GM18505 (cell line): ENCODE data around the gene NTNG2.

Experiments
- ATAC-seq: cut with Tn5 transposase; IDR thresholded peaks from one replicate; pipeline ENCODE4 v1.9.1; 2021; ENCODE audit not compliant: unreplicated experiment
- POLR2A ChIP-seq: IDR thresholded peaks from 4 replicates; pipeline ENCODE4 v1.6.1; 2011; ENCODE audit warnings: borderline replicate concordance; ENCODE audit not compliant: insufficient read depth, insufficient read length; ENCODE audit errors: extremely low read depth

NTNG2 gene

GRCh38 chr9:132154863-132155567, 6.8 kb upstream of the NTNG2 start:
- no peak for TF ChIP-seq POLR2A
- ATAC-seq: no peak

GRCh38 chr9:132155568-132155895, 6.3 kb upstream of the NTNG2 start:
- no peak for TF ChIP-seq POLR2A
- ATAC-seq: no peak

- no peak for TF ChIP-seq POLR2A
- no peak for ATAC-seq
Measured at GRCh38 chr9:132156262-132156661, 5.6 kb upstream of the NTNG2 start.

- ATAC-seq: no peak
- no peak for TF ChIP-seq POLR2A
Measured at GRCh38 chr9:132157347-132158116, 4.3 kb upstream of the NTNG2 start.

DNA sequence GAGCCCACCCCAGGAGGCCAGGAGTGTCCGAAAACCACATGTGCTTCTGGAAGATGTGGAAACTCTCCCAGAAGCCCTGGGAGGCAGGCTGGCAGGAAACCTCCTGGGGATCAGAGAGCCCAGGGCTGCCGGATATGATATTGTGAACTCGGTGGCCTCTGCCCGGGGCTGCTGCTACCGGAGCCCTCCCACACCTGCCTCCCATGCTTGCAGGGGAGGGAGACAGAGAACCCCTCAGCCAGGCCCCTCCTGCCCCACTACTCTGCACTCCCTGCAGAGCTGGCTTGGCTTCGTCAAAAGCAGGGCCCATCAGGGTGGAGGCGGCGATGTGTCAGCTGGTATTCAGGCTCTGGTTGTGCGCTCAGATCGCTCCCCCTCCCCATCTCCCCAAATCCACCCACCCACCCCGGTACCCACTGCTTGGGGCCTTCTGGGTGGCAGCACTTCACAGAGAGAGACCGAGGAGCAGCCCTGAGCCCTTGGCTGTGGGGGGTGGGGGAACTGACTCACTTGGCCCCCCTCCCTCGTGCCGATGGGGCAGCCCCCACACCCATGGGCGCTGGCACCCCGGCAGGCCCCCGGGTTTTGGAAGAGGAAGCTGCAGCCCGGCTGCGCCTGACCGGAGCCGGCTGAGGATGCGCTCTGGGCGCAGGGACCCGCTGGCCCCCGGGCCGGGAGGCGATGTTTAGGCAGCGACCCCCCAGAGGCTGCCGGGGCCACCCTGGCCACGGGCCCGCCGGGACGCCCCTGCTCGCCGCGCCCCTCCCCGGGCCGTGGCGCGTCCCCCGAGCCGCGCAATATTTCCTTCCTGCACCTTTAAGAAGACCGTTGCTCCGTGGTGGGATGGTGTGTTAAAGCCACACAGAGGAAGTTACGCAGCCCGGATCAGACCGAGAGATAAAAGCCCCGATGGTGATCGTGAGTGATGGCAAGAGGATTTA, 786 bp upstream of the NTNG2 start:
- no peak for TF ChIP-seq POLR2A
- ATAC-seq: no peak

- TF ChIP-seq POLR2A: no peak
- no peak for ATAC-seq
Measured at GRCh38 chr9:132162764-132163456, 1.1 kb downstream of the NTNG2 start.

DNA sequence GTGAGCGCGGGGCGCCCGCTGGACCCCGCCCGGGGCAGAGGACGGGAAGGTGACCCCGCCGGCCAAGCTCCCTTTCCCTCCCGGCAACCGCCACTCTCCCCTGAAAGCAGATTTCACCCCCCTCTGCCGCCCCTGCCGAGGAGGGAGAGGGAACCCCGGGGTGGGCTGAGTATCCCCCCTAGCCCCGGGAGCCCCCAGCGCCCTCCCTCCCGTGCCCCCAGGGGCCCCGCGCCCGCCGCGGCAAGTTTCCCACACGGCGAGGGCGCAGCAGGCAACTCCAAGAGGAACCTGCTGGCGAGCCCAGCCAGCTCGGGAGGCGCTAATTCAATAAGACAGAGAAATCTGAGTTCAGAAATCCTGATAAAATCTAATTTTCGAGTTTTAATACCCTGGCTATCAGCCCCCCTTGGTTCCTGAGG, 1.6 kb downstream of the NTNG2 start:
- TF ChIP-seq POLR2A: no peak
- ATAC-seq: no peak

DNA sequence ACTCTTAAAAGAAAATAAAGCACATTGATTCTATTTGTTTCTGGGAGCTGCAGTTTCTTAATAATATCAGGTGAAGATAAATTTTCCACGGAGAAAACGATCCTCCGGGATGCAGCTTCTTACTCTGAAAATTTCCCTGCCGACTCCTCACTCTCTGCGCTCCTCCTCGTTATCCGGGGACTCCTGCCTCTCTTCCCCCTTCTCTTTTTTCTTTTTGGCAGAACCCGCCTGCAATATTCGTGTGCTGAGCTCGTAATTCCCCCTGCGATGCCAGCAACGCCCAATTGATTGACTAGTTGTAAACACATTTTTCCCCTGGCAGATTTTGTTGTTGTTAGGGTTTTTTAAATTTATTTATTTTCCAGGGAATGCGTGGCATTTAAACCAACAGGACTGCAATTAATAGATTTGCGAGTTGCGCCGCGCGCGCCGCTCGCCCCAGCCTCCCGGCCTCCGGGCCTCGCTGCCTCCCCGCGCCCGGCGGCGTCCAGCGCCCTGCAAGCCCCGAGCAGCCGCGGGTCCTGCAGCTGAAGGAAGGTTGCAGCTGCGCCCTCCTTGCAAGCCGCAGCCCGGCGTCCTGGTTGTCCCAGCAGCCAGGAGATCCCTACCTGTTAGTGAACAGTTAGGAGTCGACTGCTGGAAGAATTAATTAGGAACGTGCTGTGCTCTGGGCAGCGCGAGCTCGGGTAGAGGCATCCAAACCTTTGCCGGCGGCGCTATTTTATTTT, 2.2 kb downstream of the NTNG2 start:
- TF ChIP-seq POLR2A: no peak
- ATAC-seq: no peak

- no peak for TF ChIP-seq POLR2A
- ATAC-seq: no peak
Measured at GRCh38 chr9:132164604-132165362, 2.9 kb downstream of the NTNG2 start.

- no peak for TF ChIP-seq POLR2A
- ATAC-seq: no peak
Measured at GRCh38 chr9:132166599-132166998, 4.7 kb downstream of the NTNG2 start.

DNA sequence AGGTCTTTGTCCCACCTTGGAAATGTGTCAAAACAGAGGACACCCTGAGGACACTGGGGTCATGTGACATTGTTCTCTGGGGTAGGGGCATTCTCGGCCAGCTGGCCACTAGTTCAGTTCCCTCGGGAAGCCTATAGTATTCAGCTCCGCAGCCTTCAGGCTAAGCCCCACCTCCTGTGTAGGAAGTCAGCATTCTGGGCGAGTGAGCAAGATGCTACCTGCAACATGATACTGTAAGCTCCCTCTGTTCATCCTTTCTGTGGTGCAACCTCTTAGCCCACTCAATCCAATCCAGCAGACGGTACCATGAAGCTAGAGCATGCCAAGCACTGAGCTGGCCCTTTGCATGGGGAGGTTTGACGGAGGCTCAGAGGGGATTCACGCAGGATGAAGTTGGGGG, 5.3 kb downstream of the NTNG2 start:
- TF ChIP-seq POLR2A: no peak
- ATAC-seq: no peak

DNA sequence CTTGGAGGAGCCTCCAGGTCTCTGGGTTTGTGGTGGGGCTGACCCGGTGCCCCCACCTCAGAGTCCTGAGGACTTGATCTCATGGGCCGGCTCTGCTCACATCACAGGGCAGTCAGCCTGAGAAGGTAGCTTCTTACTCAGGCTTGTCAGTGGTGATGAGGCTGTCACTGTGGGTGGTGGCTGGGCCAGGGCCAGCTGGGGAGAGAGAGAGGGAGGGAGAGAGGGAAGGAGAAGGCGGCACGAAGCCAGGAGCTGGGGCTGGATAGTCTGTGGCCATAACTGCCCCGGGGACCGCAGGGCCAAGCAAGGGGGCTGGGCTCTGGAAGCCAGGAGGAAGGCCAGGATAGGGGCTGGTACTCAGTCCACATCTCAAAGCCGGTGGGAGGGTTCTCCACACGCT, 6.5 kb downstream of the NTNG2 start:
- no peak for ATAC-seq
- no peak for TF ChIP-seq POLR2A
